ENCODE measurements around the gene ADAMTS9.

GRCh38 chr3:64708456-64708855 lies 20.7 kb upstream of the ADAMTS9 start:
- TF ChIP-seq, protein P1, sequence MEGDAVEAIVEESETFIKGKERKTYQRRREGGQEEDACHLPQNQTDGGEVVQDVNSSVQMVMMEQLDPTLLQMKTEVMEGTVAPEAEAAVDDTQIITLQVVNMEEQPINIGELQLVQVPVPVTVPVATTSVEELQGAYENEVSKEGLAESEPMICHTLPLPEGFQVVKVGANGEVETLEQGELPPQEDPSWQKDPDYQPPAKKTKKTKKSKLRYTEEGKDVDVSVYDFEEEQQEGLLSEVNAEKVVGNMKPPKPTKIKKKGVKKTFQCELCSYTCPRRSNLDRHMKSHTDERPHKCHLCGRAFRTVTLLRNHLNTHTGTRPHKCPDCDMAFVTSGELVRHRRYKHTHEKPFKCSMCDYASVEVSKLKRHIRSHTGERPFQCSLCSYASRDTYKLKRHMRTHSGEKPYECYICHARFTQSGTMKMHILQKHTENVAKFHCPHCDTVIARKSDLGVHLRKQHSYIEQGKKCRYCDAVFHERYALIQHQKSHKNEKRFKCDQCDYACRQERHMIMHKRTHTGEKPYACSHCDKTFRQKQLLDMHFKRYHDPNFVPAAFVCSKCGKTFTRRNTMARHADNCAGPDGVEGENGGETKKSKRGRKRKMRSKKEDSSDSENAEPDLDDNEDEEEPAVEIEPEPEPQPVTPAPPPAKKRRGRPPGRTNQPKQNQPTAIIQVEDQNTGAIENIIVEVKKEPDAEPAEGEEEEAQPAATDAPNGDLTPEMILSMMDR (conservative IDR thresholded peaks at IDR 0.05; ENCODE audit: low read length), result no peak
- TF ChIP-seq EZH2phosphoT487 (IDR thresholded peaks at IDR 0.05; ENCODE audit: borderline replicate concordance), result no peak

Measured in Loucy (cell line).